Measurements from ENCODE around the gene USP47.

Gene USP47

DNA sequence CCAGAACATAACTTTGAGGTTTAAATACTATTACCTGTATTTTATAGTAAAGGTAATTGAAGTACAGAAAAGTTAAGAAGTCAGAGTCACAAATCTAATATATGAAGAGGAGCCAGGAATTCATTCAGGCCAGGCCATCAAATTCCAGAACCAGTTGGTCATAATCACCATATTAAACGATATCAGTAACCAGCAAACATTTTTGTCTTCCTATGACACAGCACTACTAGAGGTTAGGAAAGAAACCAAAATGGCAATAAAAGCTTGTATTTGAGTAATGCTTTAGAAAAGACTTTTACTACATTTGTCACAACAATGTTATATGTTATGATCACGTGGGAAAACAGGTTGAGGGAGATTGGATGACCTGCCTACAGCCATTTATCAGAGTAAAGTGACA, 104.4 kb downstream of the USP47 start:
- DNase-seq = no peak

DNA sequence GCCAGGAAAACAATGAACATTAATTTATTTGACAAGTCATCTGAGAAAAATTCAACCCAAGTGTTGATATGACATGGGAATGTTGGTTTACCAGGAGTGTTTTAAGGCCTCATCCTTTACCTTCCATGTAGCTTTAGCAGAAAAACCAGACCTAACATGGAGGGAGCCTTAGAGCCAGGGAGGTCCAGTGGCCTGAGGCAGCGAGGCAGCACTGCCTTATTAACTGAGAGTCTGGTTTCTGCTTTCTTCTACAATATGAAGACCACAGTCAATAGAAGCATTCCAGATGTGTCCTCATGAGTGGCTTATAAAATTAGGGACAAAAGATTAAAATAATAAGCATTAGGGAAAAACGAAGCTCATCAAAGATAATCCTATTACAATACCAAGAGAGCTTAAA, 105.1 kb downstream of the USP47 start:
- no peak for DNase-seq

DNA sequence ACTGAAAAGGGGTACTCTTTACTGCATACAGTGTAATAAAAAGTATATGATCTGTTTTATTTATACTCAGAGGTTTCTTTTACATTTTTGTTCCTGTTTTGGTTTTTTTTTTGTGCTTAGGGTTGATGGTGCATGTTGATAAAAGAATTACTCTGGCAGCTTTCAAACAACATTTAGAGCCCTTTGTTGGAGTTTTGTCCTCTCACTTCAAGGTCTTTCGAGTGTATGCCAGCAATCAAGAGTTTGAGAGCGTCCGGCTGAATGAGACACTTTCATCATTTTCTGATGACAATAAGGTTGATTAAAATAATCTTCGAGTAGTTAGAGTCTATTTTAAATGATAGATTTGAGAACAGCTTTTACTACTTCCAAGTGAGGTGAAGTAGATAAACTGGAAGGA, 106.1 kb downstream of the USP47 start:
- no peak for DNase-seq

DNA sequence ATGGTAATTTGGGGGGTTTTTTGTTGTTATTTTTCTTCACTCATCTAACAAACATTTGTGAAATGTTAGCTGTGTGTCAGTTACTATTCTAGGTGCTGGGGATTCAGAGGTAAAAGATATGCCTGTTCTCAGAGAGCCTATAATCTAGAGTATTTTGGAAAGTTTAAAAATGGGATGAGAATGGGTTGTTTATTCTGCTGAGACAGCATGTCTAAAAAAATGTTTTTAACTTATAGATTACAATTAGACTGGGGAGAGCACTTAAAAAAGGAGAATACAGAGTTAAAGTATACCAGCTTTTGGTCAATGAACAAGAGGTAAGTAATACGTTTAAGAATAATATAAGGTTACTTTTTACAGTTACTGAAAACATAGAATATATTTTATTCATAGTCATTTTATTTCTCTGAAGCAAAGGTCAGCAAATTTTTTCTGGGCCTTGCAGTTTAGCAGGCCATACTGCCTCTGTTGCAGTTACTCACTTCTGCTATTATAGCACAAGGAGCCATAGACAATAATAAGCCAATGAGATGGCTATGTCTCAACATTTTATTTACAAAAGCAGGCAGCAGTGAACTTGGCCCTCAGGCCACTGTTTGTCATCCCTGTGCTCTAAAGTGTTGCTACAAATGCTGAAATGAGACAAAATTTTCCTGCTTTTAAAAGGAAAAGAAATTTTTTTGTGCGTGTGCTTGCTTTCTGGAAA, 106.6 kb downstream of the USP47 start:
- no peak for DNase-seq

DNA sequence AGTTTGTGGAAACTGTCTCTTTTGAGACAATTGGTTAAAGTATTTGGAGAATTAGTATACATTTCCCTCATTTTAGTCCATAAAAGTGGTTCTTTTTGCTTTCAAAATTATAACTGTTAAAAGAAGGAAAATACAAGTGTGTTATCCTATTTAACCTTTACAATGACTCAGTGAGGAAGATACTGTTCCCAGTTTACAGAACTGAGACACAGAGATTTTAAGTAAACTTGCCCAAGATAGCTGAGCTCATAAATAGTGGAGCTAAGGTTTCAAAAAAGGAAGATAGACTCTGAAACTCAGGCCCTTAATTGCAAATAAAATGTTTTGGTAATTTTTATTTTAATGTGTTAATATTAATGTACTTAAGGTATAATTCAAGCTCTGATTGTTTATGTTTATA, 107.7 kb downstream of the USP47 start:
- no peak for DNase-seq

DNA sequence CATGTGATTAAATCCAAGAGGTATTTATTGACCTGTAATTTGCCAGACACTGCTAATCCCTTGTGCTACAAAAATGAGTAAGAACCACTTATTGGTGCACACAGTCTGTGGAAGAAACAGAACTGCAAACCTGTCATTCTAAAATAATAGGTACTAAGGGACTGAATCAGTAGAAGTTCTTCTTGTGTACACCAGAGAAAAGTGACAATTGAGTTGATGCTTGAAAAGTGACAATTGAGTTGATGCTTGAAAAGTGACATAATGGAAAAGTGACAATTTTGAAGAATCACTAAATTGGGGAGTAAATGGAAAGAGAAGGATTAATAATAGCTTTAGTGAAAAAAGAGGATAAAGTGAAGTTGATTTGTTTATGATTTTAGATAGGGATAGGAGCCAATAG, 110.3 kb downstream of the USP47 start:
- DNase-seq = no peak

DNA sequence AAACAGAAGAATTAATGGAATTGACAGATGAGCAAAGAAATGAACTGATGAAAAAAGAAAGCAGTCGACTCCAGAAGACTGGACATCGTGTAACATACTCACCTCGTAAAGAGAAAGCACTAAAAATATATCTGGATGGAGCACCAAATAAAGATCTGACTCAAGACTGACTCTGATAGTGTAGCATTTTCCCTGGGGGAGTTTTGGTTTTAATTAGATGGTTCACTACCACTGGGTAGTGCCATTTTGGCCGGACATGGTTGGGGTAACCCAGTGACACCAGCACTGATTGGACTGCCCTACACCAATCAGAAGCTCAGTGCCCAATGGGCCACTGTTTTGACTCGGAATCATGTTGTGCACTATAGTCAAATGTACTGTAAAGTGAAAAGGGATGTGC, 114.2 kb downstream of the USP47 start:
- DNase-seq = no peak

DNA sequence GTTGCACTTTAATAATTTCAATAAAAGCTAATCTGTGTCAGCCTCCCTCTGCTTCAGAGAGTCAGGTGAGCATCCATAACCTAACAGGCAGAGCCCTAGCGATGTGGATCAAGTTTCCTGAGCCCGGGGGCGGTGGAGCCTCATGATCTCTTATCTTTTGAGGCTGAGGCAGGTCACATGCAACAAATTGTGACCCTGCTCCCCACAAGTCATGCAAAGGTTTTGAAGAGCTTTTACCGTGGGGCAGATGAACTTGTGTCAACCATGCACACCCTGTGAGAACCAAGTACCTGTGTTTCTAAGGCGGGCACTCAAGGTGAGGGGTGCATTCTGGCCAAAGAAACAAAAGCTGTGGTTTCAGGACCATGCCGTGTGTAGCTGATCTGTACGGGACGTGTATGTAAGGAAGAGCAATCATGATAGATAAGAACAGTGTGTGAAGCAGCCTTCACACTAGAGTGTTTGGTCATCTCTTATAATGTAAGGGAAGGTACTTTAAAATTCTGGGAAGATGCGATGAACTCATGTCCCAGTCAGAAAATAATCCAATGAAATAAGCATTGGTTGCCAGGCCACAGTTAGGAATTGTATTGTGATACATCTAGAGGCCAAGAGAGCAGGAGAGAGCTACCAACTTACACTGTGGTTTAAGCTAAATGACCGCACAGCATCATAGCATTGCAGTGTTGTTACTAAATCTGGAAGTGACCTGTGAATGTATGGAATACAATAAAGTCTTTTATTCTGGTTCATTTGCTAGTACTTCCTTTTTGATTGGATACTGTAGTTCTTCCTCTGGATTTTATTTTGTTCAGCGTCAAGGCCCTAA, 116.8 kb downstream of the USP47 start:
- DNase-seq = no peak

DNA sequence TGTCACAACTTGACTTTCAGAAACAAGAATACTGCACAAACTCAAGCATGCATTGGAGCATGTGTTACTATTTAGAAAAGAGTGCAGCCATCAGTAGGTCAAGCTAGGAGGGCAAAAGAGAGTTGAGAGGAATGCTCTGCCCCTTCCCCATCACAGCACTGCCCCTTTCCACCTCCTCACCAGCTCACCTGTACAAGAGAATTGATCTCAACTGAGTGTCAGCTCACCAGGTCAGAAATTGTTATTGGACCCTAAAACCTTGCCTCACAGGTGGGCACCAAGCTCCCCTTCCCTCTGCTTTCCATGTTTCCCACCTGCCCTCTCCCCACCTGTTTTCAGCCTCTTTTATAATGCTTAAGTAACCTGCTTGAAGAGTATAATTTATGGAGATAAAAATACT, 117.8 kb downstream of the USP47 start:
- no peak for DNase-seq

DNA sequence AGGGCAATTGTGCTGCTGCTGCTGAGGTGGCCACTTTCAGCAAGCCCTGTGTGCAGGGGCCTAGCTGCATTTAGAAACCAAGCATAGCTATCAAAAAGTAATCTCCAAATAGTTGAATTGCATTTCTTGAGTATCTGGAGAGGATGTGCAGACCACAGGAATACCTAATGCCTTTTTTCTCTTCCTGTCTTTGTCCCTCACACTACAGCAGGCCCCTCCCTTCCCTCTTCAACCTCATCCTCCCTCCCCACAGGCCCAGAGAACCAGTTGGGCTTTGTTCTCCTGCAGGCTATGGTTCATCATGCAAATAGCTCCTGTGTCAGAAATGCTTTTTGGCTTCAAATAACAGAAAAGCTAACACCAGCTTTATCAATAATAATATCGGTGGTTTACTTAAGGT, 118.9 kb downstream of the USP47 start:
- DNase-seq = peak; percentile 8

DNA sequence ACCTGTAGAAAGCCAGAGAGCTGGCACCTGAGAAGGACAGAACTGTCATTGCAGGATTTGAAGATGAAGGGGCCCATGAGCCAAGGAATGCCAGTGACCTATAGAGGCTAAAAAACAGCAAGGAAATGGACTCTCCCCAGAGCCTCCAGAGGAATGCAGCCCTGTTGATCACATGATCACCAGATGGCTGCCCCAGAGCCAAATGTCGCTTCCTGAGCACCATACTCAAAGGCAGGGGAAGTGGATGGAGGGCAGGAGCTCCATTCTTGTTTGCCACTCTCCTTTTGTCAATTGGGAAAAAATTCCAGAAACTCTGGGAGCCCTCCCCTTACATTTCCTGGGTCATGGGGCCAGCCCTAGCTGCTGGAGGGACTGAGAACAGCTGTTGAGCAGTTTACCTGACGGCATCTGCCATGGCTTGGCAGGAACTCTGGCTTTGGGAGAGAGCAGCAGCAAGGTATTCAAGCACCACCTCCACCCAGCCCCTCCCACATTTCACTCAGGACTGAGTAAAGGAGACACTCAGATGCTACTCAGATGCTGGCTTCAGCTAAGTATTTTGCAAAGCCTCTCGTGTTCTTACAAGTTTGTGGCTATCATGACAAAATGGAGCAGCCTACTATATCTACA, 119.7 kb downstream of the USP47 start:
- DNase-seq = no peak

DNA sequence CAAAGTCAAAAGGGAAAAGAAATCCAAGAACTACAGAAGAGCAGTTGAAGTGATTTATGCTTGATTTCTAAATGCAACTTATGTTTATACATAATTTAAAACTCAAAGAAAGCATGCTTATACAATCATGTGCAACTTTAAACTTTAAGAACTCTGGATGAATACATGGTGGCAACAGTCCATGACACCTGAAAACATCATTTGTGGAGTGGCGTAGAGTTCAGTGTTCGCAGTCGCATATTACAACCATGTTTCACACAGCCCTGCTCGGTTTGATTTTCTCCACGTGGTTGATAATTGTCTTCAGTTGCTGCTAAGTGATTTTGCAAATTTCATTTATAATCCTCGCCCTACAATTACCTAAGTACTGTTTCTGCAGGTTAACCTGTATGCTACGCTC, 121.3 kb downstream of the USP47 start:
- no peak for DNase-seq

DNA sequence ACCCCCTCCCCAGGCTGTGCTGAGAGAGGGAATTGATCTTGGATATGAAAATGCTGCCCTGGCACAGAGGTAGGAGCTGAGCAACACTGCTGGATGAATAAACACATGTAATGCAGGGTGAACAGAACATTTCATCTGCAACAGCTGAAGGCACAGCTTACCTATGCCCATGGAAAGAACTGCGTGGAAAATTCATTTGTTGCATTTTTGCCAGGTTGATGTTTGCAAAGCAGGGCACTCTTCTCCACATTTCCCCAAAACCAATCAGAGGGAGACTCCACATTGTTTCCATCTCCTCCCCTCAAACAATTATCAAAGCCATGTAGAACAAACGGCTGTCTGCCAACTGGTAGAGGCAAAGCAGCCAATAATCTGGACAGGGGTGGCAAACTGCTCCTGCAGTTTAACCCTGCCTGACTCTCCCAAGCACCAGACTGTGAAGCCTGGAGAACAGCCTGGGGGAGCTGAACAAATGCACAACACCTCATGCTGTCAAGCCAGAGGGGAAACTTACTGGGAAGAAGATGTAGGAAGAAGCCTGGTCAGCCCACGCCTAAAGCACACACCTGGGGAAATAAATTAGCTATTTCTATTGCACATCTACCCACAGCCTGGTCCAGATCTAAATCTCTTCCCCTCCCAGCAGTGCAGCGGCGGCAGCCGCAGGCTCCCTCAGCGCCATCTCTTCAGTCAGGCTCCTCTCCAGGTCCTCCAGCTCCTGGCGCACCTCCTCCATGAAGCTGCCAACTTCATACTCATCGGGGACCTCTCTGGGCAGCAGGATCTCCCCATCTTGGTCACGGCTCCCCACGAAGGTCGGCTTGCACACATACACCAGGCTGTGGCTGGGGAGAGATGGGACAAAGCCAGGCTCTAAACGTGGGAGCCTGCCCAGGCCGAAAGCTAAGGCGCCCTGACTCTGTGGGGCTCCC, 122.3 kb downstream of the USP47 start:
- DNase-seq = no peak

DNA sequence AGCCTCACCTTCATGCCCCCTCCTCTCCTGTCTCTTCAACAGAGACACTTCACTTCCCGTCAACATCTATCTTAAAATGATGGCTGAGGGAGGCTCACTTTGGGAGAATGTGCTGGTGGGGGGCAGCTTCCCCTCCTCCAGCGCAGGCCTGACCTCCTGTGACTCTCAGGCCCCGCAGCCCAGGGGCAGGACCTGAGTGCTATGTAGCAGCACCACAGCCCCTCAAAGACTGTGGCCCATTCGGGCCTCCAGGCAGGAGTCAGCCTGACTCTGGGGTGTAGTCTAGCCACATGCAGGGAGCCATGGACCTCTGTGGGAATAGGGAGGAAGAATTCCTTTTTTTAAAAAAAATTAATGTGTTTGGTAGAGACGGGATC, 123.0 kb downstream of the USP47 start:
- no peak for DNase-seq

DNA sequence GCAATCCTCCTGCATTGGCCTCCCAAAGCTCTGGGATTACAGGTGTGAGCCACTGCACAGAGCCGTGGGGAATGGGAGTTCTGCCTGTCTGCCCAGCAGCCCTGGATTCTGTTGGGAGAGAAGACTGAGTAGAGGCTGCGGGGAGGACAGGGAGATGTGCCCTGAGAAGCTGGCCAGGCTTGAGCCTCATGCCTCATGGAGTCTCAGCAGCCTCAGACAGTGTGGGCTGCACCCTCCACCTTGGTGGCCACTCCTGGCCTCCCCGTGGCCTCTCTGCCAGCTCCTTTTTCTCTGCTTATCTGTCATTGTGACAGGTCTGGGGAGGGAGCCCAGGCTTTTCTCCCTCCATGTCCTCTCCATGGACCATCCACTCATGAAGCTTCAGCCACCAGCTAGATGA, 123.4 kb downstream of the USP47 start:
- DNase-seq = no peak

DNA sequence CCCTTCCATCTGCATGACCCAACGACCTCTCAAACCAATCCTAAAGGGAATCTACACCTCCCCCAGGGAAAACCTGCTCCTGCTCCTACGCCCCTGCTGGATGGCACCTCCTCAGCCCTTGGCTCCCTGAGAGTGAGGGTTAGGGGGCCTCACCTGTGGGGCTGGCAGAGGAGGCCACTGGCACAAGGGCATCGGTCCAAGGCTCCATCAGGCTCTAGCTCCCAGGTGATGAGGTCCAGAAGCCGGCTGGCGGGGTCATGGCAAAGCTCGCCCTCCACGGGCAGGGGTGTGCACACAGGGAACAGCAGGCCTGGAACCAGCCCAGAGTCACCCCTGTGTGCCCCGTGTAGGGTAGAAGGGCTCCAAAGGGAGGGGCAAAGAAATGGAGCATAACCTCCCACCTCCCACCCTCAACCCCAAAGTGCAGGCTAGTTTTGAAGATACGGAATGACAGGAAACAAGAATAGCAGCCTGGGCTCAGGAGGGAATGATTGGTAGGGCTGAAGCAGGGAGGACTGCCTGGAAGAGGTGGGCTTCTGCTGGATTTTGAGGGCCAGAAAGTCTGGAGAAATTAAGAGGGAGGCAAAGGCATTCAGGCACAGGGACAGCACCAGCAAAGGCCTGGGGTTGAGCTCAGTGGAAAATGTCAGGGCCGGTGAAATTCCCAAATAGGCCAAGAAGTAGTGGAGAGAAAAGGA, 124.0 kb downstream of the USP47 start:
- no peak for DNase-seq

DNA sequence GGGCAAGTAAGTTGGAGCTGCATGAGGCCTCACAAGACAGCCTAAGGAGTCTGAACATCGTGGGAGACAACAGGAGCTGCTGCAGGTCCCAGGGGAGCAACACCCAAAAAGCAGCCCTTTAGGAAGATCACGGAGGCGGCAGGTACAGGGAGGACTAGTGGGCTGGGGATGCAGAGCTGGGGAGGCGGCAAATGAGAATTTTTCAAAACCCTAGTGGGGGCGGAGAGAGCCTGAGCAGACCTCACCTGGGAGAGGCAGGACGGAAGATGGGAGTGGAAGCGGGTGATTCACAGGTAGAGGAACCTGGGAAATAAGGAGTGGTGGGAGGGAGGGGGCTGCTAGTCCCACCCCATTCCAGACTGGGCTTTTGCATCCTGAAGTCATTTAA, 124.6 kb downstream of the USP47 start:
- no peak for DNase-seq

DNA sequence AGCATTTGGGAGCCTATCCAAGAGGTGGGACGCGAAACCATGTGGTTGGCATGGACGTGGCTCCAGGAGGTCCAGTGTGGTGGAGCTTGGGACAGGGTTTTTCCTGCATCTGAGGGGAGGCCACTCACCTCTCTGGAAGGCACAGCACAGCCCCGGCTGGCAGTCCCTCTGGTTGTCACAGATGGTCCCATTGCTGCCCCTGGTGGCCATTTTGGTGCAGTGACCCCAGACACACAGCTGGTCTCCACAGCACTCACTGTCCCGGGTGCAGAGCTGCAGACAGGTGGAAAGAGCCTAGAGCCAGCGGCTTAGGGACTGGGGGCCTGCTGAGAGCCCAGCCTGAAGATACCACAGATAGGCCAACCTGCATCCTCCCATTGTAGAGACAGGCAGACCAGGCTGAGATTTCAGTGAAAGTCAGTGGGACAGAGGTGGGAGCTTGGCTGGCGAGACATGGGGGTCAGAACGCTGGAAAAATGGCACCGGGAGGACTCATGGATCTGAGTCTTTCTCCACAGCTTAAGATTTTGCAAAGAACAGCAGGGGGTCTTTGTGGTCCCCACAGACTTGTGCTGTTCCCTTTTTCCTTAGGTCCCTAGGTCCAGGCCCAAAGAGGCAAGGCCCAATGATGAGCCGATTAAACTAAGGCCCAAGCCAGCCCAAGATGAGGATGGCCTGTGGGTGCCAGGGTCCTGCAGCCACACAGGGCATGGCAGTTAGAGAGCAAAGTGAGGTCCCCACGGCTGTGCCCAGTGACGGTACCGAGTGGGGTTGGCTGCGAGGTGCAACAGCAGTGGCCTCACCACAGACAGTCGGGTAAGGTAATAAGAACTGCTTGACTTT, 125.3 kb downstream of the USP47 start:
- peak; percentile 83 for DNase-seq

DNA sequence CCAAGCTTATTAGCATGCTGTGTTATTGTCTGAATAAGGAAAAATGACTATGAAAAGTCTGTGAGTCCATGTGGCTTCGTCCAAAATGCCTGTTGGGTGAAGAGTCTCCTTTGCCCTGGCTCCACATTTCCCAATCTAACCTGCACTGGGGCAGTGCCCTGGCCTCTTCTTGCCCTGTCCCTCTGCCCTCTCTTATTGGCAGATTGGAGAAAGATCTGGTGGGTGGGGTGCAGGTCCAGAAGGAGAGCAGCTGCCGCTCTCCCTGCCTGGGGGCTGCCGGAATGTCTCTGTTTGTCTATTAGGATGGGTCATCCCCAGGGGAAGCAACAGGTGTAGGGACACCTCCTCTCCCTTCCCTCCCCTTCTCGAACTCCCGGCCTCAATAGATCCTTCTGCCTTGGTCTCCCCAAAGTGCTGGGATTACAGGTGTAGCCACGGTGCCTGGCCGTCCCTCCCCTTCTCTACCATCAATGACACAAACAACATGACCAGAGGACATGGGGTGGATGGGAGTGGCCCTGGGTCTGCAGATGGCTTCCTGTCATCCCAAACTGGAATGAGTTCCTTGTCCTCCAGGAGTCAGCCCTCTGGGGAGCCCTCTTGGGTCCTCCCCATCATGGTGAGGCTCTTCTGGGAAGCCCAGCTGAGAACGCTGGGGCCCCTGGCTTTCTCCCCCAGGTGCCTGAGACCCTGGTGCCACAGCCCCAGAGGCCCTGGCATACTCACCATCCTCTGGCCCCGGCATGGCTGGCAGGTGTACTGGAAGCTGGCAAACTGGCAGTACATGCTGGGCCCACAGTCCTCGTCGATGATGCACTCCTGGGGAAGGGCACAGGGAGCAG, 126.1 kb downstream of the USP47 start:
- no peak for DNase-seq

DNA sequence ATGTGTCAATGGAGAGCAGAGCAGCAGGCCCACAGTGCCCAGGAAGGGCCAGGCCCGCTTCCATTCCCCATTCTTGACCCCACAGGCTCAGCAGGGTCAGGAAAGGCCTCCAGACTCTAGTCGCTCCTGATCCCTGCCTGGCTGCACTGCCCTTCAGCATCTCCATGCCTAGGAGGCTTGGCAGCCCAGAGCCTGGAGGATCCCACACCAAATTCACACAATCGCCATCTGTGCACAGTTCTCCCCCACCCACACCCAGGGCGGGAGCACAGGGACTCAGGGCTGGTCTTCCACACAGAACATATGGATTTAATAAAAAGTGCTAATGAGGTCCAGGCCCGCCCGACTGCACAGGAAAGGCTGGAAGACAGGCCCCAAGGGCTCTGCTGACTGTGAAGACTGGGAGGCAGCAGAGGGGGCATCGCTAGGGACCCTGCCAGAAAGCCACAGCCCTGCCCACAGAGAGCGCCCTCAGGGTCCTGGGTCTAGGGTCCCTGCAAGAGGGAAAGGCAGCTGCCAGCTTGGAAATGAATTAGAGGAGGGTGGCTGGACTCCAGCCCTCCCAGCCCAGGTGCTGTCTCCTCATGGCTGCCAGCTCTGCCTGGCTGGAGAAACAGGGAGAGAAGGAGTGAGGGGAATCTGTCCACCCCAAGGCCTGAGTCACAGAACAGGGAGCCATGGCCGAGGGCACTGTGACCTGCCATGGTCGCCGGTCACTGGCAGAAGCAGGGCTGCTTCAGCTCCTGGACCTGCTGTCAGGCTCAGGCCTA, 126.9 kb downstream of the USP47 start:
- DNase-seq = no peak
